Germinal center (tissue), 1 donor: ENCODE measurements around the gene STK11.

Experiments
- DNase-seq: peaks from one replicate; pipeline ENCODE4 v3.0.0; 2012; ENCODE audit warnings: mixed read lengths, low spot score

The STK11 gene

GRCh38 chr19:1226522-1227303 is 21.1 kb downstream of the STK11 start:
- no peak for DNase-seq

GRCh38 chr19:1227304-1228054 is 21.9 kb downstream of the STK11 start:
- no peak for DNase-seq

GRCh38 chr19:1228161-1228957 is 22.8 kb downstream of the STK11 start:
- no peak for DNase-seq

GRCh38 chr19:1229056-1229923 is 23.7 kb downstream of the STK11 start:
- DNase-seq = no peak

- no peak for DNase-seq
Measured at GRCh38 chr19:1229924-1230782, 24.6 kb downstream of the STK11 start.

- DNase-seq = no peak
Measured at GRCh38 chr19:1230783-1231489, 25.4 kb downstream of the STK11 start.

GRCh38 chr19:1231729-1232637 is 26.4 kb downstream of the STK11 start:
- DNase-seq = no peak

- no peak for DNase-seq
Measured at GRCh38 chr19:1232652-1233072, 27.1 kb downstream of the STK11 start.

GRCh38 chr19:1233115-1233667 is 27.6 kb downstream of the STK11 start:
- DNase-seq = no peak

- DNase-seq = no peak
Measured at GRCh38 chr19:1234051-1234954, 28.7 kb downstream of the STK11 start.

- DNase-seq = no peak
Measured at GRCh38 chr19:1234955-1235380, 29.4 kb downstream of the STK11 start.

- DNase-seq = no peak
Measured at GRCh38 chr19:1235625-1236538, 30.3 kb downstream of the STK11 start.

- no peak for DNase-seq
Measured at GRCh38 chr19:1236576-1236975, 31.0 kb downstream of the STK11 start.

GRCh38 chr19:1237027-1237659 is 31.6 kb downstream of the STK11 start:
- DNase-seq = no peak

- DNase-seq = no peak
Measured at GRCh38 chr19:1237754-1238368, 32.3 kb downstream of the STK11 start, which contains the start of gene CBARP. TSS of gene CBARP (minus strand) at chr19:1238005. CDS start at chr19:1236100, 1,905 bp downstream.
